ENCODE measurements around the gene KIAA1143. TPM values are rescaled to one million over a fixed set of nuclear protein-coding genes. Genes with fewer than 3 reads are reported as not detected.

Gene KIAA1143
- total RNA-seq, 1 donor from 2014 or later = 32.4 TPM

- H3K36me3 ChIP-seq = peaks cover 87% of the 10 kb centered on the region
Observed at GRCh38 chr3:44721231-44722102, 40.0 kb downstream of the KIAA1143 start.

DNA sequence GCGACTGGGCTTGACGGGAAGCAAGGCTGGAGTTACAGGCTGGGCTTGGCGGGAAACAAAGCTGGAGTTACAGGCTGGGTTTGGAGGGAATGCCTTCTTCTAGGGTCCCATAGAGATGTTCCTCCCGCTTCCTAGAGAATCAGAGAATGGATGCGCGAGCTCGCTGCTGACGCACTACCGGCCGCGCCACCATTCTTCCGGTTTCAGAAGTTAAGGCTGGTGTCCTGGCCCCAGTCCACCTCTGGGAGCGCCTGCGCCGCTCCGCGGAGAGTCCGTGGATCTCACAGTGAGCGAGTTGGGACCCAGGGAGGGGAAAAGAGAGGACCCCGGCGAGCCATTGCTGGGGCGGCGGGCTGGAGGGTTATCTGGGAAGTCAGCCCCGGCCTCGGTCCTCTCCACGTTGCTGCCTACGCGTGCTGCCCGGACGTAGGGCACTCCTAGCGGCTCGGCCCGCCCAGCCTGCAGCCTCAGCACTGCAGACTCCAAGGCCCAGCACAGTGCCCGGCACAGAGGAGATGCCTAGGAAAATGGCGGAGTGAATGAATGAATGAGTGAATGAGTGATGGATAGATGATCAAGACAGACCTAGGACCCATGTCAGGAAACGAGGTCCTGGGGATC is 48.9 kb downstream of the KIAA1143 start, which contains the start of gene ZNF502:
Gene ZNF502 (plus strand): TSS at position 206 of the 621 bp plus-strand sequence. CDS start 7,602 bp downstream, outside the sequence.
- H3K9me3 ChIP-seq (replicated peaks) = peaks cover 60% of the 10 kb centered on the region
- peak within 1 kb of the TSS; percentile 85 for H3K4me3 ChIP-seq
- TF ChIP-seq, protein P1, sequence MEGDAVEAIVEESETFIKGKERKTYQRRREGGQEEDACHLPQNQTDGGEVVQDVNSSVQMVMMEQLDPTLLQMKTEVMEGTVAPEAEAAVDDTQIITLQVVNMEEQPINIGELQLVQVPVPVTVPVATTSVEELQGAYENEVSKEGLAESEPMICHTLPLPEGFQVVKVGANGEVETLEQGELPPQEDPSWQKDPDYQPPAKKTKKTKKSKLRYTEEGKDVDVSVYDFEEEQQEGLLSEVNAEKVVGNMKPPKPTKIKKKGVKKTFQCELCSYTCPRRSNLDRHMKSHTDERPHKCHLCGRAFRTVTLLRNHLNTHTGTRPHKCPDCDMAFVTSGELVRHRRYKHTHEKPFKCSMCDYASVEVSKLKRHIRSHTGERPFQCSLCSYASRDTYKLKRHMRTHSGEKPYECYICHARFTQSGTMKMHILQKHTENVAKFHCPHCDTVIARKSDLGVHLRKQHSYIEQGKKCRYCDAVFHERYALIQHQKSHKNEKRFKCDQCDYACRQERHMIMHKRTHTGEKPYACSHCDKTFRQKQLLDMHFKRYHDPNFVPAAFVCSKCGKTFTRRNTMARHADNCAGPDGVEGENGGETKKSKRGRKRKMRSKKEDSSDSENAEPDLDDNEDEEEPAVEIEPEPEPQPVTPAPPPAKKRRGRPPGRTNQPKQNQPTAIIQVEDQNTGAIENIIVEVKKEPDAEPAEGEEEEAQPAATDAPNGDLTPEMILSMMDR (IDR thresholded peaks at IDR 0.05; ENCODE audit: borderline replicate concordance) = peak; percentile 61
- intact Hi-C loops (cut with micrococcal nuclease) = no loop called here
- peaks cover 38% of the 10 kb centered on the region for H3K36me3 ChIP-seq
- peak within 1 kb of the TSS; percentile 77 for H3K27ac ChIP-seq (replicated peaks)
- DNase-seq = peak; percentile 88
- peaks cover 10% of the 10 kb centered on the region for H3K4me1 ChIP-seq
- H3K27me3 ChIP-seq (ENCODE audit: low read depth) = peaks cover 19% of the 10 kb centered on the region

More at GRCh38 chr3:44721231-44722102, 40.0 kb downstream of the KIAA1143 start:
- H3K27ac ChIP-seq (replicated peaks) = no peak overlapping the region
- TF ChIP-seq, protein P1 (IDR thresholded peaks at IDR 0.05; ENCODE audit: borderline replicate concordance) = no peak
- DNase-seq = no peak
- H3K4me3 ChIP-seq = no peak overlapping the region
- peaks cover 100% of the 10 kb centered on the region for H3K9me3 ChIP-seq (replicated peaks)
- H3K4me1 ChIP-seq = no peaks in the 10 kb centered on the region
- intact Hi-C loops (cut with micrococcal nuclease) = no loop called here
- H3K27me3 ChIP-seq (ENCODE audit: low read depth) = no peaks in the 10 kb centered on the region

Other genes starting within 250 kb of the KIAA1143 start
- 2.6 TPM for gene ZKSCAN7, start 206.4 kb downstream of the KIAA1143 start, total RNA-seq
- 1.1 TPM for gene ZNF660, start 176.7 kb downstream of the KIAA1143 start, total RNA-seq
- 11.6 TPM for gene ZNF197, start 136.6 kb downstream of the KIAA1143 start, total RNA-seq
- 7.9 TPM for gene ZNF35, start 112.9 kb downstream of the KIAA1143 start, total RNA-seq
- gene ZNF502, start 49.0 kb downstream of the KIAA1143 start, total RNA-seq = 3.4 TPM
- gene ZNF501, start 32.0 kb downstream of the KIAA1143 start, total RNA-seq = 5.3 TPM
- gene KIF15, start 175 bp upstream of the KIAA1143 start, total RNA-seq = 0.85 TPM
- 10.8 TPM for gene TMEM42, start 100.3 kb upstream of the KIAA1143 start, total RNA-seq
- gene TGM4, start 113.0 kb upstream of the KIAA1143 start, total RNA-seq = not detected
- 40.2 TPM for gene ZDHHC3, start 214.6 kb upstream of the KIAA1143 start, total RNA-seq
- gene EXOSC7, start 214.6 kb upstream of the KIAA1143 start, total RNA-seq = 27.2 TPM